Panc1 (cell line): ENCODE data around the gene ACTR3. TPM values are rescaled to one million over a fixed set of nuclear protein-coding genes. Genes with fewer than 3 reads are reported as not detected.
A peak's percentile ranks its signal among the peaks of the same experiment; 100 is the strongest.

Experiments
- ATAC-seq: fragments of 200-7000 bp; cut with Tn5 transposase; 2 replicates; pipeline ENCODE4 v1.9.1; 2020; ENCODE audit warnings: mild to moderate bottlenecking, moderate library complexity
- BruUV-seq: library from RNA; stranded (reverse); fragments of 400-500 nt; replicated peaks from 2 replicates; lab custom pipeline; 2021; lab: Mats Ljungman, UMichigan
- CTCF ChIA-PET: fragments of 300-600 bp; sonication (Branson Sonifier 250); formaldehyde crosslinking; loops from one replicate; lab custom pipeline; 2022; ENCODE audit warnings: antibody characterized with exemption; lab: Charles Lee
- POLR2A ChIA-PET: fragments of 300-600 bp; sonication (Branson Sonifier 250); formaldehyde crosslinking; loops from one replicate; lab custom pipeline; 2022; ENCODE audit warnings: antibody characterized with exemption; lab: Charles Lee
- DNase-seq: peaks from one replicate; pipeline ENCODE4 v3.0.0-alpha.2; 2010; ENCODE audit warnings: low read depth, low spot score
- H3K27ac ChIP-seq: 2 replicates; pipeline ENCODE4 v1.5.1; 2011; ENCODE audit warnings: mild to moderate bottlenecking, low read length, inconsistent platforms
- H3K27me3 ChIP-seq: fragments of 200-500 bp; sonication (Bioruptor generic); 2 replicates; pipeline ENCODE4 v1.6.0; 2014; ENCODE audit warnings: low read length, inconsistent platforms; ENCODE audit not compliant: control insufficient read depth, insufficient read depth
- H3K36me3 ChIP-seq: fragments of 200-500 bp; sonication (Bioruptor generic); 2 replicates; pipeline ENCODE4 v1.5.1; 2014; ENCODE audit warnings: inconsistent platforms, mild to moderate bottlenecking, low read length, moderate library complexity; ENCODE audit not compliant: control insufficient read depth, insufficient read depth
- H3K4me1 ChIP-seq: 2 replicates; pipeline ENCODE4 v1.5.1; 2011; ENCODE audit warnings: inconsistent platforms, mild to moderate bottlenecking, low read length, moderate library complexity; ENCODE audit not compliant: control insufficient read depth, insufficient read depth
- H3K4me3 ChIP-seq, 2 experiments: 2 replicates each; pipeline ENCODE4 v1.5.1; 2011 to 2012; ENCODE audit warnings: low read depth in 2 of 2, low read length in 2 of 2, mild to moderate bottlenecking in 2 of 2, inconsistent platforms in 1 of 2, moderate library complexity in 1 of 2
- H3K9me3 ChIP-seq: fragments of 200-500 bp; sonication (Bioruptor generic); 2 replicates; pipeline ENCODE4 v1.5.1; 2014; ENCODE audit warnings: low read depth, mild to moderate bottlenecking, inconsistent platforms, low read length, moderate library complexity; ENCODE audit not compliant: control insufficient read depth, insufficient read depth
- CTCF ChIP-seq: fragments of 450-650 bp; IDR thresholded peaks from 2 replicates; pipeline ENCODE4 v1.5.1; 2017; ENCODE audit warnings: mild to moderate bottlenecking
- POLR2AphosphoS5 ChIP-seq: IDR thresholded peaks from 2 replicates; pipeline ENCODE4 v1.6.1; 2012; ENCODE audit warnings: mild to moderate bottlenecking, low read depth, low read length, moderate library complexity
- SIN3A ChIP-seq: IDR thresholded peaks from 2 replicates; pipeline ENCODE4 v1.6.1; 2012; ENCODE audit warnings: low read depth, mild to moderate bottlenecking, low read length, moderate library complexity, borderline replicate concordance; ENCODE audit not compliant: insufficient read depth
- TCF7L2 ChIP-seq: IDR thresholded peaks from 2 replicates; pipeline ENCODE4 v1.6.1; 2011; ENCODE audit warnings: mild to moderate bottlenecking, low read depth, low read length, inconsistent platforms
- in situ Hi-C: cut with HindIII; loops from 2 replicates; pipeline ENCODE4 v1.10.0; 2016; ENCODE audit warnings: low sequenced_read_pairs, low pct_unique_long_range_greater_than_20kb
- intact Hi-C: fragments of 100-400 bp; cut with micrococcal nuclease; formaldehyde crosslinking; loops from one replicate; pipeline ENCODE4 v1.10.0; 2022; ENCODE audit not compliant: unreplicated experiment
- total RNA-seq: library from RNA; stranded (reverse); gene quantifications from one replicate; pipeline ENCODE4 v1.2.1, GENCODE V29; 2021; ENCODE audit not compliant: unreplicated experiment
- TF ChIP-seq, protein P1 (sequence below), 2 experiments: IDR thresholded peaks; 2 replicates each; pipeline ENCODE4 v1.6.1; 2011 to 2012; ENCODE audit warnings: low read depth in 2 of 2, control low read depth in 1 of 2, low read length in 1 of 2, mild to moderate bottlenecking in 1 of 2, moderate library complexity in 1 of 2; ENCODE audit not compliant: insufficient read depth in 1 of 2

The ACTR3 gene
- total RNA-seq, 1 experiment from 2014 or later, result 347 TPM

DNA sequence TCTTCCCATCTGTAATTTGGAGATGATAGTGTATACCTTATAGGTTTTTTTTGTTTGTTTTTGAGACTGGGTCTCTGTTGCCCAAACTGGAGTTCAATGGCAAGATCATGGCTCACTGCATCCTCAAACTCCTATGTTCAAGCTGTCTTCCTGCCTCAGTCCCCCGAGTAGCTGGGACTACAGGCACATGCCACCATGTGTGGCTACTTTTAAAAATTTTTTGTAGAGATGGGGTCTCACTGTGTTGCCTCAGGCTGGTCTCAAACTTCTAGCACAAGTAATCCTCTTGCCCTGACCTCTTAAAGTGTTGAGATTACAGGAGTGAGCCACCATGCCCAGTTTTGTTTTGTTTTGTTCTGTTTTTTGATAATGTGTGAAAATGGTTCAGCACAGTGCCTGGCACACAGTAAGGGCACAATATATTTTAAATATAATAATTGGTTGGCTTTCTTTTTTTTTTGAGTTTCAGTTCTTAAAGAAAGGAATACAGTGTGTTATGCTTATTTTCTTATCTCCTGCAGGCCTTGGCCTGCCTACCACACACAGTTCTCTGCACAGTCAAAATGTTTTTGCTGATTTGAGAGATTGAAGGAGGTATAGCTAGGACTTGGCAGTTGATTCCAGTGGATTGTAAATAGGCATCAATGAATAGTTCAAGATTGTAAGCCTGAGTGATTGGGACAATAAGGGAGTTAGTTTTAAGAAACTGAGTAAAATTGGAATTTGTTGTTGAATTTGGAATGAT, 6.1 kb downstream of the ACTR3 start:
- DNase-seq, result no peak
- ATAC-seq, result no peak
- in situ Hi-C loops, result no loop called here
- intact Hi-C loops, result loop anchor here (2.0 kb wide), 1 partner anchor 141 kb away; no protein-coding TSS in a partner anchor
- no peak overlapping the region for H3K4me3 ChIP-seq
- ChIA-PET CTCF (no interaction called here), POLR2A (interaction anchor here (0.5 kb wide), 1 partner anchor 10 kb away, joined by 6 read pairs; no protein-coding TSS in a partner anchor)
- H3K27me3 ChIP-seq, result no peaks in the 10 kb centered on the region
- 0 out of 2 replicates have a peak overlapping the region, but pooled peaks have one; percentile 9 for H3K27ac ChIP-seq
- peaks cover 56% of the 10 kb centered on the region for H3K4me1 ChIP-seq
- H3K36me3 ChIP-seq, result no peaks in the 10 kb centered on the region; the same call in 1 of the 2 replicates
- no peaks in the 10 kb centered on the region for H3K9me3 ChIP-seq
- TF ChIP-seq, protein P1, sequence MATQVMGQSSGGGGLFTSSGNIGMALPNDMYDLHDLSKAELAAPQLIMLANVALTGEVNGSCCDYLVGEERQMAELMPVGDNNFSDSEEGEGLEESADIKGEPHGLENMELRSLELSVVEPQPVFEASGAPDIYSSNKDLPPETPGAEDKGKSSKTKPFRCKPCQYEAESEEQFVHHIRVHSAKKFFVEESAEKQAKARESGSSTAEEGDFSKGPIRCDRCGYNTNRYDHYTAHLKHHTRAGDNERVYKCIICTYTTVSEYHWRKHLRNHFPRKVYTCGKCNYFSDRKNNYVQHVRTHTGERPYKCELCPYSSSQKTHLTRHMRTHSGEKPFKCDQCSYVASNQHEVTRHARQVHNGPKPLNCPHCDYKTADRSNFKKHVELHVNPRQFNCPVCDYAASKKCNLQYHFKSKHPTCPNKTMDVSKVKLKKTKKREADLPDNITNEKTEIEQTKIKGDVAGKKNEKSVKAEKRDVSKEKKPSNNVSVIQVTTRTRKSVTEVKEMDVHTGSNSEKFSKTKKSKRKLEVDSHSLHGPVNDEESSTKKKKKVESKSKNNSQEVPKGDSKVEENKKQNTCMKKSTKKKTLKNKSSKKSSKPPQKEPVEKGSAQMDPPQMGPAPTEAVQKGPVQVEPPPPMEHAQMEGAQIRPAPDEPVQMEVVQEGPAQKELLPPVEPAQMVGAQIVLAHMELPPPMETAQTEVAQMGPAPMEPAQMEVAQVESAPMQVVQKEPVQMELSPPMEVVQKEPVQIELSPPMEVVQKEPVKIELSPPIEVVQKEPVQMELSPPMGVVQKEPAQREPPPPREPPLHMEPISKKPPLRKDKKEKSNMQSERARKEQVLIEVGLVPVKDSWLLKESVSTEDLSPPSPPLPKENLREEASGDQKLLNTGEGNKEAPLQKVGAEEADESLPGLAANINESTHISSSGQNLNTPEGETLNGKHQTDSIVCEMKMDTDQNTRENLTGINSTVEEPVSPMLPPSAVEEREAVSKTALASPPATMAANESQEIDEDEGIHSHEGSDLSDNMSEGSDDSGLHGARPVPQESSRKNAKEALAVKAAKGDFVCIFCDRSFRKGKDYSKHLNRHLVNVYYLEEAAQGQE (IDR thresholded peaks at IDR 0.05; ENCODE audit: insufficient read depth in 1 of 2, low read depth in 2 of 2, low read length in 1 of 2), result no peak
- no peak for TF ChIP-seq POLR2AphosphoS5
- no peak for TF ChIP-seq SIN3A
- TF ChIP-seq CTCF, result no peak
- no peak for TF ChIP-seq TCF7L2
- no TSS peak for BruUV-seq

GRCh38 chr2:113896791-113897190, 6.9 kb downstream of the ACTR3 start:
- H3K27me3 ChIP-seq, result no peaks in the 10 kb centered on the region
- DNase-seq (no peak), ATAC-seq (no peak)
- POLR2A ChIA-PET, result no interaction called here
- no peak overlapping the region for H3K4me3 ChIP-seq
- no peaks in the 10 kb centered on the region for H3K9me3 ChIP-seq
- in situ Hi-C loops, result no loop called here
- no TSS peak for BruUV-seq
- H3K27ac ChIP-seq, result no peak overlapping the region
- peaks cover 56% of the 10 kb centered on the region for H3K4me1 ChIP-seq
- TF ChIP-seq CTCF, result no peak
- no peak for TF ChIP-seq SIN3A
- TF ChIP-seq POLR2AphosphoS5, result no peak
- no peak for TF ChIP-seq TCF7L2
- TF ChIP-seq, protein P1 (IDR thresholded peaks at IDR 0.05; ENCODE audit: insufficient read depth in 1 of 2, low read depth in 2 of 2, low read length in 1 of 2), result no peak
- H3K36me3 ChIP-seq, result no peaks in the 10 kb centered on the region; the same call in 1 of the 2 replicates
- CTCF ChIA-PET, result interaction anchor here (0.7 kb wide), 1 partner anchor 88 kb away, joined by 11 read pairs; no protein-coding TSS in a partner anchor
- intact Hi-C loops, result no loop called here
